HG02642 (cell line): ENCODE results near the gene KDM4C.
"Not testable (repeated sequence)": the region's sequence is repeated elsewhere in the genome, so short reads cannot be mapped to it uniquely, and the experiment has no call there.

ENCODE experiments used
- ATAC-seq: cut with Tn5 transposase; IDR thresholded peaks from one replicate; pipeline ENCODE4 v1.9.1; 2021; ENCODE audit warnings: mild to moderate bottlenecking; ENCODE audit not compliant: unreplicated experiment, poor library complexity

The KDM4C gene

DNA sequence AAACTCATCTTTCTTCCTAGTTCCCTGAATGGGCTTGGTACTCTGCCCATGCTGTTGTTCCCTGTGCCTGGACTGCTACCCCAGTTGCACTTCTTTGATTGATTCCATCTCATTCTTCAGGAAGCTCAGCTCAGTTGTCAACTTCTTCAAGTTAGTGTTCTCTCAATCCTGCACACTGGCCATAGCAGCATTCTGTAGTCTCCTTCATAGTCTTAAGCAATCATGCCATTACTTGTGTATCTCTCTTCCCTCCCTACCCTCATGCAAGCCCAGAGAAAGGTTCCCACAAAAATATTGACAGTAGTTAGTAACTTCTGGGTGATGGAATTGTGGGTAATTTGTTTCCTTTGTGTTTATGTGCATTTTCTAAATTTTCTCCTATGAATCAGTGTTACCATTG, 5.5 kb downstream of the KDM4C start:
- no peak for ATAC-seq

DNA sequence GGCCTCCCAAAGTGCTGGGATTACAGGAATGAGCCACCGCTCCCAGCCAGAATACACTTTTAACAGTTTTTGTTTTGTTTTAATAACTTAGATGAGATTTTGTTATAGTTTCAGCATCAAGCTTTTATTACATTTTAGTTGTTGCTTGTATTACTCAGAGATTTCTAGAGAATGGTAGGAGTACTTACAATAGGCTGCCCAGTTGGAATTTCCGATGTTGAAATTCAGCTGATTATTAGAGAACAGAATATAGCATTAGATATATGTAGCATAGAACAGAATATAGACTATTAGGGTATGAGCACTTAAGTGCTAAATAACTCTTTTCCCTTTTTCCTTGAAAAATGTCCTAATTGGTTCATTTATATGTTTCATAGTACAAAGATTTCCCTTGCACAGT, 6.2 kb downstream of the KDM4C start:
- ATAC-seq, result no peak

DNA sequence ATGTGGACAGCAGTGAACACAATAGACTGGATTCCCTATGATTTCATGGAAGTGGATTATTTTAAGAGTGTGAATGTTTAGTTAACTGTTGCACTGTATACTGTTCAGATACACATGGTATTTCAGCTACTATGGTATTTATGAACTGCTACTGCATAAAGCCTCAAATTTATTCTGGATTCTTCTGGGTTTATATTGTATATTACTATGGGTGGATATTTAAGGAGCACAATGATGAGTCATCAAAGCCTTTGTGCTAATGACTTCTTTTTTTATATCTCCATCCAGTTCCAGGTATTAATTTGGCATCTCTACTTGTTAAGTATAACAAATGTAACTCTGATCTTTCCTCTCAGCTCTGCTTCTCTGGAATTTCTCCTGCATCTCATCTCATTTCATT, 6.8 kb downstream of the KDM4C start:
- no peak for ATAC-seq

DNA sequence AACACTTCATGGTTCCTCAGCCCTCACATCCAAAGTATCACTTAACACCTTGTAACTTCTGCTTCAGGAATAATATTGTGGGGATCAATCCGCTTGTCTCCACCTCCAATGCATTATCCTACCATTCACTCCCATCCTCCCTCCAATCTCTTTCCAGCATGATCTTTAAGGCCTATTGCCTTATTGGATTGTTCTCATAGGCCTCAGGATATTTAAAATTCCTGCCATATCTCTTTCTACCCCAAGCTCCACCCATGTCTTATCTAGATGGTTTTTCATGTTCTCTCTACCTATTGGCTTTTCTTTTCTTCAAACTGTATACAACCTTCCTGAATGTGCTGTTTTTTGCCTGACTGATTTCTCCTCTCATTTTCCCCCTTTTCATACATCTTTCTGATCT, 7.2 kb downstream of the KDM4C start:
- ATAC-seq, result no peak

DNA sequence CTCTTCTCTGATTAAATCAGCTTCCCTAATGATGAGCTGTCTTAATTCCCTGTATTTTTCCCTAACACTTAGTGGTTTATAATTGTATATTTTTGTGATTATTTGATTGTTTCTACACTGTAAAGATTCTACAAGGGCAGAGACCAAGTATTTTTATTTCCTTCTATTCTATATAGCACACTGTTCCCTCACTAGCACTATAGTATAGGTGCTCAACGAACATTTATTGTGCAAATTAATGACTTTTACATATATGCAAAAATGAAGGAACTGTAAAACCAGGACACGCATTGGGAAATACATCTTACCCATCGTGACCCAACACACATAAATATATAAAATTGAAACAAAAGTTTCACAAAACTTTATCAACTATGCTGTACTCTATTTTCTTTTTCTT, 7.6 kb downstream of the KDM4C start:
- ATAC-seq, result no peak

DNA sequence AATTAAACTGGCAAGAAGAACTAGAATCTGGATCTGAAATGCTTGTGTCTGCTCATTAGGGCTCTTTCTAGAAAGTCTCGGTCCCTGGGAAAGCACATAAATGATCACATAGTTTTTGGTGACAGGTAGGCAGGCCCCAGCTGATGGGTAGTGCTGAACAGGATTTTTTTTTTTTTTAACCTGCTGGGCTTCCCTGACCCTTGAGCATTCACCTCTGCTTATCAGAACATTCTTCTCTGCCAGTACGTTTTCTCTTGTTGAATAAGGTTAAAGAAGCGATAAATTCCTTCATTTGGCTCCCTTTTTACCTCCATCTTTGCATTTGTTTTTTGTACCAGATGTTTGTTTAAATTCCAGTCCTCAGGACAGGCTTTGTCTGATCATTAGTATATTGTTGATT, 8.8 kb downstream of the KDM4C start:
- no peak for ATAC-seq

DNA sequence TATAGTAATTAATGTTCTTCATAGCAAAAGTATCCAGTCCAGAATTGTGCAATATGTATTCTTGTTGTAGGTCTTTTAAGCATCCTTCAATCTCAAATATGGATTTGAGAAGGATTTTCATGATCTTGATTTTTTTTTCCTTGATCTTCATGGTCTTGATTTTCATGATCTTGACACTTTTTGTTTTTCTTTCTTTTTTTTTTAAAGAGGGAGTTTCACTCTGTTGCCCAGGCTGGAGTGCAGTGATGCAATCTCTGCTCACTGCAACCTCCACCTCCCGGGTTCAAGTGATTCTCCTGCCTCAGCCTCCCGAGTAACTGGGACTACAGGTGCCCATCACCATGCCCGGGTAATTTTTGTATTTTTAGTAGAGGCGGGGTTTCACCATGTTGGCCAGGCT, 10.8 kb downstream of the KDM4C start:
- not testable (repeated sequence) for ATAC-seq

DNA sequence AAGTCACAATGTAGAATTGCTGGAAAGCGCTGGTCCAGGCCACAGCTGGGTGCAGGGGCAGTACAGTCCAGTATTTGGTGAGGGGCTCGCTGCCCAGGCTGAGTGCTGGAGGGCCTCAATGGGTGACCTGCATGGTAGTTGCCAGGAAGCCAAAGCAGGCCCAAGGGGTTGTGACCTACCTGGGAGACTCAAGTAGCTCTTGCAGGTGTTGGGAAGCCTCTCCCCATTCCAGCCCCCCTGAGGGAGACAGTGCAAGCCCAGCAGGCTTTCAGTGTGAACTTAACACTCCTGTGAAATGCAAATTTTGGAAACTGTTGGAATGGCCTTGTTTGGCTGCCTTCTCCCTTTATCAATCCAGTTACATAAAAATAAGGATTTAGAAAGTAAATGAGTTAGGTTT, 13.9 kb downstream of the KDM4C start:
- no peak for ATAC-seq

DNA sequence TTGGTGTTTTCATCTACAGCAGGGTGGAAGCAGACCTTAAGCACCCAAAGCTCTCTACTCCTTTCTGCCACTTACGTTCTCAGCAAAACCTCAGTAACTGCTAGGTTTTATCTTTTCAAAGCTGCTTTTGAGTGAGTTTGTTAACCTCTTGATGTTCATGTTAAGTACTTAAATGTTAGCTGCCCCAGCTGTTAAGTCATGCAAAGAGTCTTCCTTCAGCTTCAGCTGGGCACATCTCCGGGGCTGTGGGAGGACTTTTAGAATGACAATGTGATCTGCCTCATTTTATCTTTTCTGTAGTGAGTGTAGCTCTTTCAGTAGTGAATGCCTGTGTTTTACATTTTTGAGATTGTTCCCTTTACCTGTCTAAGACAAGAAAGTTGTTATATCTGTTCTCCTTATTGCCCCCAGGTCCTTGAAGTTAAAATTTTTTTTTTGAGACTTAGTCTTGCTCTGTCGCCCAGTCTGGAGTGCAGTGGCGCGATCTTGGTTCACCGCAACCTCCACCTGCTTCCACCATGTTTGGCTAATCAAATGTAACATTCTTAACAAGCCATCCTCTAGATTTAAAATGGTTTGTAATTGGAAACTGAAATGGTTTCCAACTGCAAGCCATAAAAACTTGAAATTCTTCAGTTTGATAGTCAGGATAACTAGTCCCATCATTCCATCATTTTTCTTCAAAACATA, 19.6 kb downstream of the KDM4C start:
- ATAC-seq, result peak; percentile 57

DNA sequence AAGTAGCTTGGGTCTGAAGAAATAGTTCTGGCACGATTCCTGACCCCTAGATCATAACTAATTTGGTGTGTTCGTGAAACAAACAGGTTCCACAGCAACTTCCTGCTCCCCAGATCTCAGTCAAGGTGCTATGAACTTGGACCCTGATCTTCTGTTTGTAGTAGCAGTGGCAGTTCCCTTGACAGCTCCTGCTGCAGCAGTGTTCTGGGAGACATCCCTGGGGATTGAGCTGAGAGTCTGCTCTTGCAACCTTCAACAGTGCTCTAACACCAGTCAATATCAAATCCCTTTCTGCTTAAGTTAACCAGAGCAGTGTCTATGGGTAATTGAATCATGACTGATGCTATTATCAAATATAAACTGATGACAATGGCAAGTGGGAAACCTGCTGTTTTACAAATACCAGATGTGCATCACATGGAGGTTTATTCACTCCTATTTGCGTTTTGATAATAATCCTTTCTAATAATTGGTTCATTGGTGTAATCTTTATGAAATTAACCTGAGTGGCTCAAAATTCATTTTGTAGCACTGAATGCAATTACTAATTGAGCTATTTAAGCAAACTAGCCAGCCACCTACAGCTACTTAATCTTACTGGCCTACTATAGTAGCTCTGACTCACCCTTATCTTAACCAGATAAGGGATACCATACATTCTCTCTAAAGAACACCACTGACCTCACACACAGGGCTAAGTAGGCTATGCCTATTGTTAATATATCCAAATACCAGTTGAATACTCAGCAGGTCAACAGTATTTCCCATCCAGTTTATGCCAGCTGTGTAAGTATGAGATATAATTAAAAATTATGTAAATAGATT, 21.9 kb downstream of the KDM4C start:
- no peak for ATAC-seq

DNA sequence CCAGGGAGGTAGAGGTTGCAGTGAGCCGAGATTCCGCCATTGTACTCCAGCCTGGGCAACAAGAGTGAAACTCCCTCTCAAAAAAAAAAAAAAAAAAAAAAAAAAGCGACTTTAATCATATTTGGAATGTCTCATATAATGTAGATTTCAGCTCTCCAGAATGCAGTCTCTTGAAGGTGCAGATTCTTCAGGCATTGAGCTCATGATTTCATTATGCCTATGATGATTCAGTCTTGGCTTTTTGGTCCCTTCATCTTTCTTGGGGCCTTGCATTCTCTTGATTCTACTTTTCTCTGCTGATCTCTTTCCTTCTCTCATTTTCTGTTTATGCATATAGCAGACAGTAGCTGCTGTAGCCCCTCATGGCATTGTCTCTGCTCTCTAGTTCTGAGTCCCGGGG, 22.9 kb downstream of the KDM4C start:
- ATAC-seq, result no peak

DNA sequence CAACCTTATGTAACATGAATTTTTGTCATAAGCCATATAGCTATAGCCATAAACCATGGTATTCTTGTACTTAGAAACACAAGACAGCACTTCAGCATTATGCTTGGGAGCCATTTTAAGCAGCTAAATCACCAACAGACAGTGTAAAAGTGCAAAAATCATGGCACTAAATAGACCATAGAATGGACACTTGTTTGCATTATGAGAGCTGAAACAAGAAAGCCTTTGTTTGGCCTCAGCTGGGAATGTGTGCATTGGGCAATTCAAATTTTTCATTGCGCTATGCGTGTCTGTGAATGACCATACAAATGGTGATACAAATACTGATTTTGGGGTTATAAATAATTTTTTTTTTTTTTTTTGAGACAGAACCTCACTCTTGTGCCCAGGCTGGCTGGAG, 23.7 kb downstream of the KDM4C start:
- no peak for ATAC-seq

DNA sequence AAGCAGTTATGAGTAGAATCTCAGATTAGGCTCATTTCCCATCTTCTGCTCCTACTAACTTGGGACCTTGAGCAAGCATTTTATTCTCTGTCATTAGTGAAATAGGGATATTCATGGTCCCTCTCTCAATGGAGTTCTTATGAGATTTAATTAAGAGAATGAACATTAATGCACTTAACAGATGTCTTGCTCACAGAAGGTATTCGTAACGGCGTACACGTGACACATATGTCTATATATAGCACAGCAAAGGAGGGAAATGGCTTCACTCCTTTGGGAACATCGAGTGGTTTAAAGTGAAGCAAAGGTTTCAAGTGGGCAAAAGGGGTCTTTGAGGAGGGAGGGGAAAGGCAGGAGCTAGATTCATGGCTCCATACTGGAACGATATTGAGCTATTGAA, 24.6 kb downstream of the KDM4C start:
- ATAC-seq, result no peak

DNA sequence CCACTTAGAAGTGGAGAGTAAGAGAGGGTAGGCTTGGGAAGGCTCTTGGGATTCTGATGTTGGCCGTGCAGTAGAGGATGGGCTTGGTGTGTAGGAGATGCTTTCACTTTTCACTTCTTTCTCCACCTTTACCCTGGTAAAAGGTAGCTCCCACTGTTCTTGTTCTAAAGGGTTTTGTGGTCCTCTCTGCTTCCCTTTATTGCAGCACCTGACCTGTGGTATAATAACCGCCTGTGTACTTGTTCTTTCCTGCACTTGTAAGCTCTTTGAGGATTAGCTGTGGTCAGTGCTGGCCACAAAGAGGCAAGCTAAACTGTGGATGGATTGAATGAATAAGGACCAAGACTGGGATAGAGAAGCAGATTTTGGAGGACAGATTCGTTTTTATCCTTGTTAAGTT, 25.2 kb downstream of the KDM4C start:
- ATAC-seq, result no peak

DNA sequence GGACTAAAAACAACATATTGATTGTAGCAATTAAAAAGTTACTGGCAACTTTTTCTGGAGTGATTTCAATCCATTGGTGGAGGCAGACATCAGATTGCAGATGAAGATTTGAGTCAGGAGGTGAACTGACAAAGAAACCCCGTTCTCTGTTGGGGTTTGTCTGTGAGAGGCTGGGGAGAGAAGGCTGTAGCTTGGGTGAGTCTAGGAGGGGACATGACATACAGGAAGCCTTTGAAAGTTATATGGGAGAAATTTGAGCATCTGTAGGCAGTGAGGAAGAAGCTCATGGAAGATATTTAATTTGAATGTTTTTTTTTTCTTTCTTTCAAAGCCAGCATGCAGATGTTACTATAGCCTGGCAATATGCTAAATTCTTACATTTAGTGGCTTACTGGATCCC, 26.0 kb downstream of the KDM4C start:
- ATAC-seq, result no peak

DNA sequence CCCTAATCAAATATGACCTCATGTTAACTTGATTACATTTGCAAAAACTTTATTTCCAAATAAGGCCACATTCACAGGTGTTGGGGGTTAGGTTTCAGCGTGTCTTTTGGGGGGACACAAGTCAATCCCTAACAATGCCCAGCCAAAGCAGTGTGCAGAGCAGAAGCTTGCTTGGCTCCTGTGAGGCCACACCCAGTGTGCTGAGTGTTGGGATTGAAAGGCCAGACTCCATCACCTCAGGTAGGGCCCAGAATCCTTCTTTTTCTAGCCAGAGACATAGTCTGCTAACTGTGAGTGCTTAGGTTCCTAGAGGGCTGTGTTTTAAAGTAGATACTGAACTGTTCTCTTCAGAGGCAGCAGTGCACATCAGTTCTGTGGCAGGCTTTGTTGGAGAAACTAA, 27.9 kb downstream of the KDM4C start:
- no peak for ATAC-seq

DNA sequence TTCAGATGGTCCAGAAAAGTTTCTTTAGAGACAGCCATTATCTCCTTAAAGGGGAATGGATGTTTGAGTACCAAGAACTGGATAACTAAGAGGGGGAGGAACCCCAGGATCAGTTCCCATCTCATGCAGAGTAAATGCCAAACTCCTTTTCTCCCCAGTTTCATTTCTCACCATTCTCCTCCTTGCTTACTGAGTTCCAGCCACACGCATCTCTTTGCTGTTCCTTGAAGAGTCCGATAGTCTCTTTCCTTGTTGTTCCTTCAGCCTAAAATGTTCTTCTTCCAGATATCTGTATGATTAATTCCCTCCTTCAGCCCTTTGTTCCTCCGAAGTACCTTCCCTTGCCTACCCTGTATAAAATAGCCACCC, 30.0 kb downstream of the KDM4C start:
- no peak for ATAC-seq

DNA sequence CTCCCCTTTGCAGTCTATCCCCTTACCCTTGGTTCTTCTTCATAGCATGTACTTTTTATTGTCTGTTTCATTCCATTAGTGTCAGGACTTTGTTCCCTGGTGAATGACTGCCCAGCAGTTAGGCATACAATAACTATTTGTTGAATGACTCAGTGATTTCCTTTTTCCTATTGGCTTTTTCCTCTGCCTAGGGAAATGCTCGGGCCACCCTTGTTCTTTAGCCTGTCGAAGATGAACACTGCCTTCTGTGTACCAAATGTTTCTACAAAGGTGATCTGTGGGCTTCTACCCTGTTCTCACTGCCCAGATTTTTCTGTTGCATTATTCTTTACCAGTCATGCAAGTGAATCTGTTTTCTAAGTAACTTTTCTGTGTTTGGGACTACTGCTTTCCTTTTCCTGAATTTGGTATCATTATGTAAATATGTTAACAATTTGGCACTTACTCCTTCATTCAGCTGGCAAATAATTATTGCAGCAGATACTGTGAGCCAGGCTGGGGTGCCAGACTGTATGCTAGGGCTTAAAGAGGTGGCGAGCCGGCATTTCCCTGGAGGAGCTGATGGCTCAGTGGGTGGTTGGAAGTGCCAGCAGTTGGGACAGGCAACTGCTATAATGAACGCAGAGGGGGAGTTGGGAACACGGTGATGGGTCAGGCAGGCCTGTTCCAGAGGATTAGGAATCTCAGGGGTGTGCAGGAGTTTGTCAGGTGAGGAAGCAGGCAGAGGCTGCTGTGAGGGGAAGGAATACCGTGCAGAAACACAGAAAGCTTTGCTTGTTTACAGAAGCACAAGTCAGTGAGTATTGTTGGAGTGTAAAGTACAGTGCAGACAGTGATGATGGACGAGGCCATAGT, 30.6 kb downstream of the KDM4C start:
- ATAC-seq, result no peak

DNA sequence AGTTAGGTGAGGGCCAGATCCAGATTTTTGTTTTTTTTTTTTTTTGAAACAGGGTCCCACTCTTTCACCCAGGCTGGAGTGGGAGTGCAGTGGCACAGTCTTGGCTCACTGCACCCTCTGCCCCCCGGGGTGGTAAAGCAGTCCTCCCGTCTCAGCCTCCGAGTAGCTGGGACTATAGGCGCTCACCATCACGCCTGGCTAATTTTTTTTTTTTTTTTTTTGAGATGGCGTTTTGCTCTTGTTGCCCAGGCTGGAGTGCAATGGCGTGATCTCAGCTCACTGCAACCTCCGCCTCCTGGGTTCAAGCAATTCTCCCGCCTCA, 31.2 kb downstream of the KDM4C start:
- not testable (repeated sequence) for ATAC-seq

DNA sequence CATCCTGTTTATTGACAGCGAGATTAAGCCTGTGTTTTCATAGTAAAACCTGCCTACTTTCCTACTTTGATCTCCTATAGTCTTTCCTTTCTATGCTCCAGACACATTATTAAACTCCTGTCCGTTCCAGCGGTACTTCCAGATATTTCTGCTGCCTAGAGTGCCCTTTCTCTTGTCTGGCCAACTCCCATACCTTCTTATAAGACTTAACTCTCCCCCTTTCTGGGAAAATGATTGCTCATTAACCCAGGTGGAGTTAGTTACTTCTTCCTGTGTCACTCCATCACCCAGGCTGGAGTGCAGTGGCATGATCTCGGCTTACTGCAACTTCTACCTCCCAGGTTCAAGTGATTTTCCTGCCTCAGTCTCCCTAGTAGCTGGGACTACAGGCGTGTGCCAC, 33.1 kb downstream of the KDM4C start:
- ATAC-seq, result no peak

DNA sequence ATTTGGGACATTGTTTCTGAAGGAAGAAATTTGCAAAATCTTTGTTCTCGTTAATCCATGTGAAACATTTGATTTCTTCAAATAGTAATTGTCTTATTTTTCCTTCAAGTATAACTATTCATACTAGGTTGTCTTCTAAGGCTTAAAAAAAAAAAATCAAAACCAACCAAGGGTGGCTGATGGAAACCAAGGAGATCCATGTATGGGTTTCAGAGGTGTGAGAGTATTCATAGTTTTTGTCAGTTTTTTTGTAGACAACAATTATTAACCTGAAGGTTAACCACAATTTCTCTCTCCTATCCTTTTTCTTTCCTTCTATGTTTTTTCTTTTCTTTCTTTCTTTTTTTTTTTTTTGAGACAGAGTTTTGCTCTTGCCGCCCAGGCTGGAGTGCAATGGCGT, 35.4 kb downstream of the KDM4C start:
- no peak for ATAC-seq
